ENCODE results near the gene DUSP12.
"Not testable (repeated sequence)": the region's sequence is repeated elsewhere in the genome, so short reads cannot be mapped to it uniquely, and the experiment has no call there.

DUSP12 gene, protein sequence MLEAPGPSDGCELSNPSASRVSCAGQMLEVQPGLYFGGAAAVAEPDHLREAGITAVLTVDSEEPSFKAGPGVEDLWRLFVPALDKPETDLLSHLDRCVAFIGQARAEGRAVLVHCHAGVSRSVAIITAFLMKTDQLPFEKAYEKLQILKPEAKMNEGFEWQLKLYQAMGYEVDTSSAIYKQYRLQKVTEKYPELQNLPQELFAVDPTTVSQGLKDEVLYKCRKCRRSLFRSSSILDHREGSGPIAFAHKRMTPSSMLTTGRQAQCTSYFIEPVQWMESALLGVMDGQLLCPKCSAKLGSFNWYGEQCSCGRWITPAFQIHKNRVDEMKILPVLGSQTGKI

DNA sequence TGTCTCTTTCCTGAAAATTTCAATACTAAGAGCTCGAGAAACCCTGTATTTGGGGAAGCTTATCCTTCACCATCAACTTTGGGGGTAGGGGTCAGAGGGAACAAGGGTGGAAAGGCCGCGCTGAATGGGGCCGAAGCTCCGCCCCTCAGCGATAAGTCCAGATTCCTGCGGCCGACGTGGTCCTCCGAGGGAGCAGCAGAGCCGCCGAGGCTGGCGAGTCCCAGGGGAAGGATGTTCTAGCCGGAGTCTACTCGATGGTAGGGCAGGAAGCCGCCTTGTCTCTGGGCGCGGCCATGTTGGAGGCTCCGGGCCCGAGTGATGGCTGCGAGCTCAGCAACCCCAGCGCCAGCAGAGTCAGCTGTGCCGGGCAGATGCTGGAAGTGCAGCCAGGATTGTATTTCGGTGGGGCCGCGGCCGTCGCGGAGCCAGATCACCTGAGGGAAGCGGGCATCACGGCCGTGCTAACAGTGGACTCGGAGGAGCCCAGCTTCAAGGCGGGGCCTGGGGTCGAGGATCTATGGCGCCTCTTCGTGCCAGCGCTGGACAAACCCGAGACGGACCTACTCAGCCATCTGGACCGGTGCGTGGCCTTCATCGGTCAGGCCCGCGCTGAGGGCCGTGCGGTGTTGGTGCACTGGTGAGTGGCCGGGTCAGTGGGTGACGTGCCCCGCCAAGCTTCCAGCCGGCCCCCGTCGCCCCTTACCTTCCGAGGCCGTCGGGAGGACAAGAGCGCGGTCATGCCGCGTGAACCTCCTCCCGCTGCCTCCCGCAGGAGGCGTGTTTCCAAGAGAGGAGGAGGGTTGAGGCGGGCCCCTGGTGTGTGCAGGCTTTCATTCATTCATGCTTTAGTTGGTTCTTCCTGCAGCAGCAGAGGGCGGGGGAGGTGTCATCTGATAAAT lies at the start of gene DUSP12:
TSS of gene DUSP12 (plus strand) at position 278 of the 899 bp plus-strand sequence. CDS start at position 294, 16 bp downstream.
- DNase-seq (ENCODE audit: low read depth), result peak; percentile 61

DNA sequence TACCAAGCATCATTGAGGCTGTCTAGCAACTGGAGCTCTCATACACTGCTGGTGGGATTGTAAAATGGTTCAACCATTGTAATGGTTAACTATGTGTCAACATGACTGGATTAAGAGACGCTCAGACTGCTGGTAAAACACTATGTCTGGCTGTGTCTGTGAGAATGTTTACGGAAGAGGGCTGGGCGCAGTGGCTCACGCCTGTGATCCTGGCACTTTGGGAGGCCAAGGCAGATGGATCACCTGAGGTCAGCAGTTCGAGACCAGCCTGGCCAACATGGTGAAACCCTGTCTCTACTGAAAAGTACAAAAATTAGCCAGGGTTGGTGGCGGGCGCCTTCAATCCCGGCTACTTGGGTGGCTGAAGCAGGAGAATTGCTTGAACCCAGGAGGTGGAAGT lies 47.3 kb upstream of the DUSP12 start:
- no peak for DNase-seq (ENCODE audit: low read depth)

DNA sequence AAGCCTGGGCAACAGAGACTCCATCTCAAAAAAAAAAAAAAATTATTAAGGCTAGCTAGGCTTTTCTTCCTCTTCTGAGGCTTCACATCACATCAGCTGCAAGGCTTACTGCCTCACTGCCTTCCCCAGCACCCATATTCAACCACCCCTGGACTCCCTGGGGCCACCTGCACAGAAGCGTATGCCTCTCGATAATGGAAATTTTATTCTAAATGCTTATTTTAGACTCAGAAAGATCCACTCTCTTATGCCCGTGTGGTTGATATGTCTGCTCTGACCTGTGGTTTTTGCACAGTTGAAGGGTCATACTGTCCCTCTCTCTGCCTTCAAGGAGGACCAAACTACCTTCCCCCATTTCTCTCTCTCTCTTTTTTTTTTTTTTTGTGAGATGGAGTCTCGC lies 44.0 kb upstream of the DUSP12 start:
- no peak for DNase-seq (ENCODE audit: low read depth)

DNA sequence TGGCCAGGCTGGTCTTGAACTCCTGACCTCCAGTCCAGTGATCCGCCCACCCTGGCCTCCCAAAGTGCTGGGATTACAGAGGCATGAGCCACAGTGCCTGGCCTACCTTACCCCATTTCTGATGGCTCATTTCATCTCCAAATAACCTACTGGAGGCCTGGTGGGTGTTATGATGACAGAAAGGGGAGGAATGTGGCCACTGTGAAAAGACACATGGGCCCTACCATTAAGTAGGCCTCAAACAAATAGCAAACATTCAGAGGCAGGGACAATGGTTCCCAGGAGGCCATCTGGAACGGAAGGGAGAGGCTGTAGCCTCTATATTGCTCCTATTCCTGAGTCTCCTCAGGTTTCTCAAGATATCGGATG lies 43.5 kb upstream of the DUSP12 start:
- no peak for DNase-seq (ENCODE audit: low read depth)

DNA sequence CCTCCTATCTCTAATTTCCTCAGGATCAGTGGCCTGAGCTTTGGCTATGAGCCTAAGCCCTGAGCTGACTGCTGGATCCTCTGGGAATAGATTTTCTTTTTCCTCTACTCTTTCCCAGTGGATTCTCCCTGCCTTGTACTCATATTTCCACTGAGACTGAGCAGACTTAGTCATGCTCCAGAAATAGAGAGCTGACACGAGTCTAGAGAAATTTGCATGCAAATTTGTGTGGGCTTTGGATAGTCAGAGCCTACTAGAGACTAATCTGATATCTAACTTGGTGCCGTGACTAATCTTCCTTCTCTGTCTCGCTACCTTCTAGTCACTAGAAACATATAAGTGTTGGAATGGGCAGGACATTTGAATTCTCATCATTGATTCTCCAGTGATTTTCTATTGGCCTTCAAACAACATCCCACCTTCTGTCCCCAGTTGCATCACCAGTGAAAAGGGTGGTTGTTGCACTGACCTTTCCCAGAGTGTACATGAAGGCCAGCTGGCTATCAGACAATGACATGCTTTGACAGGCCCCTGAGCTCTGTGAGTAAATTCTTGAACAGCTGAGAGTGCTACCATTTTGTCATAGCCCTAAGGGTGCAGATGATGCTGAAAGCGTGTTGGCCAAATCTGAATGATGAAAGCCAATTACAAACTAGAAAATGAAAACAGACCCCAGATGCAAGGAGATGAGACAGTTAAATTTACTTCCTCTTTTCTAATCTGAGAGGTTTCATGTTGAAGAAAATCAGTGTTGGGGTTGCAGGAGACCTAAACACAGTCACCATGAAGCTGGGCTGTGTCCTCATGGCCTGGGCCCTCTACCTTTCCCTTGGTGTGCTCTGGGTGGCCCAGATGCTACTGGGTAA lies 42.9 kb upstream of the DUSP12 start, which contains the start of gene FCRLA:
TSS of gene FCRLA (plus strand) at position 748 of the 866 bp plus-strand sequence. CDS start at position 784, 36 bp downstream.
- DNase-seq (ENCODE audit: low read depth), result no peak

DNA sequence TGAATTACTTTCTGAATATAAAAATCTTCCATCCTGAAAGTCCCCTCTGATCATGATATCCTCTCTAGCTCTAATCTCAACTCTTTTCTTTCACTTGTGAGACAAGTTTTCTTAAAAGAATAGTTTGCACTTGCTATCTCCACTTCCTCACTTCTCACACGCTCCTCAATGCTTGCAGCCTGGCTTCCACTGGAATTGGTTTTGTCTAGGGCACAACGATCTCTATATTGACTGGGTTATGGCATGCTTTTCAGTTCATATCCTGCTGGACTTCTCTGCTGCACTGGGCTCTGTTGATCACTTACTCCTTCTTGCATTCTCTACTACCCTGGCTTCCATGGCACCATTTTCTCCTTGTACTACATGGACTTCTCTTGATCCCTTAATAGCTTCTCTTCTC lies 42.1 kb upstream of the DUSP12 start:
- DNase-seq (ENCODE audit: low read depth), result no peak

DNA sequence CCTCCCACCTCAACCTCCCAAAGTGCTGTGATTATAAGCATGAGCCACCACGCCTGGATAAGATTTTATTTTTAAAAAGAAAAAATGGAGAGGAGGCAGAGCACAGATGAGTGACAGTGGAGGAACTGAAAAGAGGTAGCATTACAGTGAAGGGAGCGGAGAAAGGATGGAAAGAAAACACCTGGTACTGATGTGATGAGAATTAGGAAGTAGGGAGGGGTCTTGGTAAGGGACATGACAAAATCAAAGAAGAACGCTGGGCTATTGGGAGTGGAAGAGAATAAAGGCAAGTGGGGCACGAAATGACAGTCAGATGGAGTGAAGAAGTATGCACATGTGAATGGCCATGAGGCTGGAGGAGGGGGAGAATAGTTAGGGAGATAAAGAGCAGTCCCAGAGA lies 40.2 kb upstream of the DUSP12 start:
- no peak for DNase-seq (ENCODE audit: low read depth)

DNA sequence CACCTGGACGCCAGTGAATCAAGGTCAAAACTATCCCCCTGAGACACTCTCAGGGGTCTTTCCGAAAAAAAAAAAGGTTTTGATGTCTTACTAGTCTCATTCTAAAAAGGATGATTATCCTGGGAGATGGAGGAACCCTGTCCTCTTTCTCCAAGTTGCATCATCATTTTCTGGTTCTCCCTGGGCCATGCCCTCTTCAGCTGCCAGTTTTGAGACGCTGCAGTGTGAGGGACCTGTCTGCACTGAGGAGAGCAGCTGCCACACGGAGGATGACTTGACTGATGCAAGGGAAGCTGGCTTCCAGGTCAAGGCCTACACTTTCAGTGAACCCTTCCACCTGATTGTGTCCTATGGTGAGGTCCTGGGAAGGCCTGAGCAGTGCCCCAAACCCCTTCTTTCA lies 39.0 kb upstream of the DUSP12 start:
- no peak for DNase-seq (ENCODE audit: low read depth)

DNA sequence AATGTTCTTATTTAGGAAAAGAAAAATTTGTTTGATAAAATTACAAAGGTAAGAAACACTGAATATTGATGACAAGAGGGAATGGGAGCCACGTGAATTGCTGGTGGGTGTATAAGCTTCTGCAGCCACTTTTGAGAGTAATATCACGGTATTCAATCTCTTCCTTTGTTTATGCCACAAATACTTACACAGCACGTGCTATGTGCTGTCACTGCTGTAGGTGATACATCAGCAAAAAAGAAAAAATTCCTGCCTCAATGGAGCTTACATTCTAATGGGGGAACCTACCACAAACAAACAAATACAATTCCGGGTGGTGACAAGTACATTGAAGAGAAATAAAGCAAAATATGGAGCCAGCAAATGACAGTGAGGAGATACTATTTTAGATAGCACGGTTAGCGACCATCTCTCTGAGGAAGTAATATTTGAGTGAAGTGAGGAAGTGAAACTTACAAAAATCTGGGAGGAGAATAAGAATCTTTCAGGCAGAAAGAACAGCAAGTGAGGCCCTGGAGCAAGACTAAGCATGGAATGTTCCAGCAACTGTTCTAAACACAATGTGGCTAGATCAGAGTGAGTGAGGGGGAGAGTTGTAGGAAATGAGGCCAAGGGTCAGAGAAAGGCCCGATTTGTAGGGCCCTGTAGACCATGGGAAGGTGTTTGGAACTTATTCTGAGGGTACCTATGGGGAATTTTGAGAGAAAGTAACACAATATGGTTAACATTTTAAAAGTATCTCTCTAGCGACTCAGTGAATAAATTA lies 30.8 kb upstream of the DUSP12 start:
- no peak for DNase-seq (ENCODE audit: low read depth)

DNA sequence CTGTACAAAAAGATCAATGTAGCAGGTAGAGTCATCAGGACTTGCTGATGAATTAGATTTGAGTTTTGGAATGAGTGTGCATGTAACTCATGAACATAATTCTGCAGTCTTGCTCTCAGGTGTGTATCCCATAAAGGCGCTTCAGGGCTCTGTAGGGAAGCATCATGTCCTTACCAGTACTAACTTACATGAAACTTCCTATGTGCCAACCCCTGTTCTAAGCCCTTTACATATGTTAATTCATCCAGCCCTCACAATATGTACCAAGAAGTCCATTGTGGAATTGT lies 30.3 kb upstream of the DUSP12 start:
- DNase-seq (ENCODE audit: low read depth), result no peak

DNA sequence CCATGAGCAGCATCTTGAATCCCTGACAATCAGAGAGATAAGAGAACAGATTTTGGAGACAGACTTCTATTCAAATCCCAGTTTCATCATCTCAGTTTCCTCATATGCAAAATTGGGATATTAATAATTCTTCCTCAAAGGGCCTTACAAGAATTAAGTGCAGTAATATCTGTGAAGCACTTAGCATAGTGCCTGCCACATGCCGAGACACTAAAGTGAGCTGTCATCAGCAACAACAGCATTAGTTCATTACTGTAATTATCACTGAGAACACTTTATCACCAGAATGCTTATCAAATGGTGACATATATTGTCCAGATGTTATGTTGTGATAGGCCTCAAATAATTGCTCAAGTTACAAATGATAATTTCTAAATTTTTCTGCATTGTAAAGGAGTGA lies 29.2 kb upstream of the DUSP12 start:
- DNase-seq (ENCODE audit: low read depth), result no peak

DNA sequence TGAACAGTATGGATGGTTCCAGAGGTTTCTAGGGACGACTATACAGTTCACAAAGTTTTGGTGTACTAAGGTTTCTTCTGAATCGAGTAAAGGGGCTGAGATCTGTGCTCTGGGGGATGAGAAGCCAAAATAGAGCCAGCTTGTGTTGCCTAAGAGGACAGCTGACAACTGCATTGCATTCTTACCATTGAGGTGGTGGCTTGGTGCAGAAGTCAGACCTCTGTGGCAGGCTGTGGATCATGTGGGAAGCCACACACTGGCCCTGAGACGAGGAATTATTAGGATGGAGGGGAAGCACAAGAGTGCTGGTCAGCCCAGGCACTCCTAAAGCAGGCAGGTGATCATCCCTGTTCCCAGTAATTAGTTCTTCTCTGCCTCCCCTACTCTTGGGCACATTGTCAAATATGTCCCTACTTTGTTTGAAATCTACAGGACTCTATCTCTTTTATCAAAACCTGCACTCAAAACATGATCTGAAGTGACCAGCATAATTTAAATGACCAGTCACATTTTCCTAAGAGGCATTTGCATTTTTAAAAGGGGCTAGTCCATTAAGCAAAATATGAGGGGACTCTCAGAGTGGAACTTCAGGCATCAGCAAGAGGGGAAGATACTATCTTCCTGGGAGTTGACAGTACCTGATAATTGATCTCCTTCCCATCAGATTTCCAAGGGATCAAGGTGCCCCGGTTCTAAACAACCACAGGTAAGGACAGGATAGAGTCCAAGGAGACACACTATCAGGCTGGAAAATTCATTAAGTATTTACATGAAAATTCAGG lies 28.4 kb upstream of the DUSP12 start, which contains the start of gene FCRLB:
TSS of gene FCRLB (plus strand) at position 589 of the 782 bp plus-strand sequence. CDS start 1,129 bp downstream, outside the sequence.
- DNase-seq (ENCODE audit: low read depth), result no peak

DNA sequence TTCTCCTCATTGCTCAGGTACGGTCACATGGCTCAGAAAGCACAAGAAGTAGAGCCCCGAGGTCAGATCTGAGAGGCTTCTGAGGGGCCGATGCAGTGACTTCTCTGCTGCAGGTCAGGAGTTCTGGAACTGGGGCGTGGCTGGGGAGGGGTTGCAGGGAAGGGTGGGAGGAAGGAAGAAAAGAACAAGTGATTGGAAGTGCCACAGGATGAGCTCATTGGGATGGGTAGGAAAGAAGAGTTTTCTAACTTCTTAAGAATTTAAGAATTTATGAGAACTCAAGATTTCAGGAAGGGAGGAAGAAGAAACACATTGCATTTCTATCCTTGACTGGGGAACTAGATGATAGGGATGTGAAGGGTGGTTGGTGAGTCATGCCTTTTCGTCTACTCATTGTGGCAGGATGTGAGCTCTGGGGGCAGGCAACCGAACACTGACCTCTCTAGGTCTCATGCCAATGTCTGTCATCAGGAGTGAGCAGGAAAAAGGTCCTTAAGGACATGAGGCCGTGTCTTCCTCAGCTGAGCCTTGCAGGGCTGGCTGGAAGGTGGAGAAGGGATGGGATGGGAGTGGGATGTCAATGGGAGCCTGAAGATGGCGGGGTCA lies 27.7 kb upstream of the DUSP12 start:
- no peak for DNase-seq (ENCODE audit: low read depth)

DNA sequence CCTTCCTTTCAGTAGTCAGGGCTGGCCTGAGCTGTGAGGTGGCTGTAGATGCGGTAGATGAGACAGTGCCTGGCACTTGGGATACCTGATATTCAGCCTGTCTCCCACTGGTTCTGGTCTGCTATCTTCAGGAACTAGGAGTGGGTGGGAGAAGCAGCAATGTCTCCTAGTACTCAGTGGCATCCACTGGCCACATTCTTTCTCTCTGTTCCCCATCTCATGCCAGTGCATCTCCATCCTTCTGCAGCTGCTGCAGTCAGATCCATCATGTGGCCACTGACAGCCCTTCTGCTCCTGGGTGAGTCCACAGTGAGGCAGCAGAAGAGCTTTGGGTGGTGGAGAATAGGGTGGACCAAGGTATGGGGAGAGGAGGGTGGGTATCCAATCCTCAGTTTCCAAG lies 27.2 kb upstream of the DUSP12 start:
- DNase-seq (ENCODE audit: low read depth), result no peak

DNA sequence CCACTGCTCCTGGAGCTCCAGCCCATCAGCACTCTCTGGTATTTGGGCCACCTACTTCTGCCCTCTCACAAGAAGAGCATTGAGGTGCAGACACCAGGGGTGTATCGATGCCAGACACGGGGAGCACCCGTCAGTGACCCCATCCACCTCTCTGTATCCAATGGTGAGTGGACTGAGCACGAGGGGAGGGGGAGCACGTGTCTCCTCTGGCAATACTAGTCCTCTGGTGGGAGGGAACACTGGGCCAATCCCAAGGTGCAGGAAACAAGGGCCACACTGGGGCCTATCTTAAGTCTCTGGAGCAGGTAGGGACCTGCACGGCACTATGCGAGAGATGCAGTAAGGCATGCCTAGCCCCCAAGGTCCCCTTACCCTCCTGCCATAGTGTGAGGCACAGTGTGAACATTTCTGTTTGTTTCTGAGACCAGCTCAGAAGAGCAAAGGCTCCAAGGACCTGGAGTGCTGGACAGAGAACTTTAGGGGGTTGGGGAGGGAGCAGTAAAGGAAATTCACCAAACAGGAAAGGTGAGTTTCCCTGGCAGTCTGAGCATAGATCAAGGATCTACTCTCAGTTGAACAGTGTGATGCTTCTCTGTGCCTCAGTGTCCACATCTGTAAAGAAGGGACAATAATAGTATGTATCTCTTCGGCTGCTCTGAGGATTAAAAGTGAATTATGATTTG lies 26.0 kb upstream of the DUSP12 start:
- no peak for DNase-seq (ENCODE audit: low read depth)

DNA sequence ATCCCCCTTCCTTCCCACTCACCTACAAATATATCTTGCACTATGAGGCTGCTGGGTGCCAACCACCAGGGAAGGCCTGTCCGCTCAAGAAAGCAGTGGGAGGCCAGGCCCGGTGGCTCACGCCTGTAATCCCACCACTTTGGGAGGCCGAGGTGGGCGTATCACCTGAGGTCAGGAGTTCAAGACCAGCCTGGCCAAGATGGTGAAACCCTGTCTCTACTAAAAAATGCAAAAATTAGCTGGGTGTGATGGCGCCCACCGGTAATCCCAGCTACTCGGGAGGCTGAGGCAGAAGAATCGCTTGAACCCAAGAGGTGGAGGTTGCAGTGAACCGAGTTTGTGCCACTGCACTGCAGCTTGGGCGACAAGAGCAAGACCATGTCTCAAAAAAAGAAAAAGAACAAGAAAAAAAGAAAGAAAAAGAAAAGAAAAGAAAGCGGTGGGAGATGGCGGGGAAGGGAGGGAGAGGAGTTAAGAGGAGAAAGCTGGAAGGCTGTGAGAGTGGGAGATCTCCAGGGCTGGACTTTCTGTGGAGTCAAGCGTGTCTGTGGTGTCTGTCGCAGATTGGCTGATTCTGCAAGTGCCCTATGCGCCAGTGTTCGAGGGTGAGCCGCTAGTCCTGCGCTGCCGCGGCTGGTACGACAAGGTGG lies 24.2 kb upstream of the DUSP12 start:
- not testable (repeated sequence) for DNase-seq (ENCODE audit: low read depth)

DNA sequence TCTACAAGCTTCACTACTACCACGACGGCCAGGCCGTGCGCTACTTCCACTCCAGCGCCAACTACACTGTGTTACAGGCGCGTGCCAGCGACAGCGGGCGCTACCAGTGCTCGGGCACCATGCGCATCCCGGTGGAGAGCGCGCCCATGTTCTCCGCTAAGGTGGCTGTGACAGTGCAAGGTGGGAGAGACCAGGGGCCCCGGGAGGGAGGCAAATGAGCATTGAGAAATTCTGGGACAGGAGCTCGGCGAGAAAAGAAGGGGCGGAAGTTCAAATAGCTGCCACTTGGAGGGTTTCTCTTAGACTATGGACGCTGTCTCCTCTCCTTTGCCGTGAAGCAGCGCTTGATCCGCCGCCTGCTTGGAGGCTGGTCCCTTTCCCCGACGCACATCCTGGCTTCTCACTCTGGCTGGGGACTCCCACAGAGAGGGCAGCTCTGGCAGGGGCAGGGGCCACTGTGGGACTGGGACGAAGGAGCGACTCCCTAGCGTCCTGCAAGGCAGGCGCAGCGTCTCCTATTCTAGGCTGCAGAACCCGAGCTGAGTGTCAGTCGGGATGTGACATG lies 23.6 kb upstream of the DUSP12 start:
- peak; percentile 7 for DNase-seq (ENCODE audit: low read depth)

DNA sequence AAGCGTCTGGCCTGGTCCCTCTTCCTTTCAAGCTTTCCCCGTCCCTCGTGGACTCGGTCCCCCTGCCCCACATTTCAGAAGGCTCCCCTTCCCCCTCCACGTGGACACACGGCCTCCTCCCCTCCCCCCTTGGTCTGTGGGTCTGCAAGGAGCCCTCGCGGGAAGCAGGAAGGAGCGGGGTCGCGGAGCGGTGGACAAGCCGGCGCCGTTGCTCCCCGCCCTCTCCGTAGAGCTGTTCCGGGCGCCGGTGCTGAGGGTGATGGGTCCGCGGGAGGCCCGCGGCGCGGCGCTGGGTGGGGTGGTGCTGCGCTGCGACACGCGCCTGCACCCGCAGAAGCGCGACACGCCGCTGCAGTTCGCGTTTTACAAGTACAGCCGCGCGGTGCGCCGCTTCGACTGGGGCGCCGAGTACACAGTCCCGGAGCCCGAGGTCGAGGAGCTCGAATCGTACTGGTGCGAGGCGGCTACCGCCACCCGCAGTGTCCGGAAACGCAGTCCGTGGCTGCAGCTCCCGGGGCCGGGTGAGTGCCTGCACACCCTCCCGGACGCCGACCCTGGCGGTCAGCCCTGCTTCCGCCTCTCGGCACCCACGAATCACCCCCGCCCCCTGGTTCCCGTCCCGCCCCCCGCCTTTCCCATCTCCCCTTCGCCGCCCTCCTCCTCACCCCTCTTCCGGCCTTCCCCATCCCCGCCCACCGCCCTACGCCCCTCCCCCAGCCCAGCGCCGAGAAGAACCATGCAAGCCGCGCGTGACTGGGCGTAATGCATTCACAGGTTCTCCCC lies 22.9 kb upstream of the DUSP12 start:
- DNase-seq (ENCODE audit: low read depth), result peak; percentile 46

All from stimulated activated CD8-positive, alpha-beta memory T cell treated with anti-CD3 and anti-CD28 coated beads, Interleukin-15, amount 100 ng/mL, for 1 hour (primary cell).